HepG2 (cell line): Measurements from ENCODE around the gene IFI35. TPM values are rescaled to one million over a fixed set of nuclear protein-coding genes. Genes with fewer than 3 reads are reported as not detected.

Experiments
- ATAD3A ChIP-seq: sonication (generic); formaldehyde crosslinking; IDR thresholded peaks from 2 replicates; pipeline ENCODE4 v1.4.0; 2020; ENCODE audit warnings: missing genetic modification reagents
- CHD2 ChIP-seq: IDR thresholded peaks from 2 replicates; pipeline ENCODE4 v1.6.1; 2011; ENCODE audit warnings: low read depth, low read length, improper control_type of control experiment
- FOSL2 ChIP-seq: sonication (generic); formaldehyde crosslinking; IDR thresholded peaks from 2 replicates; pipeline ENCODE4 v1.4.0; 2020; ENCODE audit warnings: missing genetic modification reagents
- HCFC1 ChIP-seq: fragments of 150-350 bp; IDR thresholded peaks from 2 replicates; pipeline ENCODE4 v1.6.1; 2014; ENCODE audit warnings: low read depth, low read length
- HMGXB3 ChIP-seq: sonication (generic); formaldehyde crosslinking; IDR thresholded peaks from 2 replicates; pipeline ENCODE4 v1.4.0; 2020; ENCODE audit warnings: missing genetic modification reagents, borderline replicate concordance
- MTA3 ChIP-seq: sonication (generic); formaldehyde crosslinking; IDR thresholded peaks from 2 replicates; pipeline ENCODE4 v1.4.0; 2020; ENCODE audit warnings: missing genetic modification reagents
- NR3C1 ChIP-seq: sonication (generic); formaldehyde crosslinking; IDR thresholded peaks from 2 replicates; pipeline ENCODE4 v1.4.0; 2020; ENCODE audit warnings: missing genetic modification reagents
- SRF ChIP-seq: IDR thresholded peaks from 2 replicates; pipeline ENCODE4 v1.6.1; 2011; ENCODE audit warnings: mild to moderate bottlenecking, low read depth, low read length, moderate library complexity
- SRY ChIP-seq: sonication (generic); formaldehyde crosslinking; IDR thresholded peaks from 2 replicates; pipeline ENCODE4 v1.8.0; 2022; ENCODE audit warnings: mild to moderate bottlenecking, missing genetic modification reagents
- ZFX ChIP-seq: sonication (generic); formaldehyde crosslinking; IDR thresholded peaks from 2 replicates; pipeline ENCODE4 v1.4.0; 2020; ENCODE audit warnings: mild to moderate bottlenecking, low read depth, missing genetic modification reagents, moderate library complexity
- ZKSCAN5 ChIP-seq: sonication (generic); formaldehyde crosslinking; IDR thresholded peaks from 2 replicates; pipeline ENCODE4 v1.5.1; 2020; ENCODE audit warnings: mild to moderate bottlenecking, missing genetic modification reagents
- ZMAT3 ChIP-seq: sonication (generic); formaldehyde crosslinking; conservative IDR thresholded peaks from 2 replicates; pipeline ENCODE4 v1.7.0; 2021; ENCODE audit warnings: missing genetic modification reagents
- ZNF101 ChIP-seq: sonication (generic); formaldehyde crosslinking; IDR thresholded peaks from 2 replicates; pipeline ENCODE4 v1.4.0; 2020; ENCODE audit warnings: mild to moderate bottlenecking, low read depth, missing genetic modification reagents, borderline replicate concordance
- ZNF17 ChIP-seq: sonication (generic); formaldehyde crosslinking; IDR thresholded peaks from 2 replicates; pipeline ENCODE4 v1.5.0; 2020; ENCODE audit warnings: mild to moderate bottlenecking, missing genetic modification reagents
- polyA plus RNA-seq, 8 experiments: library from polyadenylated mRNA; depleted of rRNA in 3 of 8; stranded (reverse) in 7 of 8; unstranded in 1 of 8; fragments of >200 nt; fragmentation: Illumina TruSeq in 4 of 8; extraction: Trizol in 4 of 8; gene quantifications; 2 replicates each; pipeline versions ENCODE4 v1.2.1 to v1.2.3, GENCODE V29; 2011 to 2016; ENCODE audit warnings: low read depth in 4 of 8, missing spikeins in 1 of 8, mixed read lengths in 1 of 8; ENCODE audit not compliant: insufficient read depth in 1 of 8
- total RNA-seq, 5 experiments: library from RNA; depleted of rRNA; stranded (reverse); fragments of >200 nt; fragmentation: Illumina TruSeq; extraction: Trizol; gene quantifications; 2 replicates each; pipeline ENCODE4 v1.2.3, GENCODE V29; 2016; ENCODE audit warnings: low read depth in 1 of 5
- TF ChIP-seq, protein P1 (sequence below): sonication (generic); formaldehyde crosslinking; IDR thresholded peaks from 2 replicates; pipeline ENCODE4 v1.5.1; 2020; ENCODE audit warnings: missing genetic modification reagents, mild to moderate bottlenecking, borderline replicate concordance
- TF ChIP-seq, protein P2 (sequence below): sonication (generic); formaldehyde crosslinking; IDR thresholded peaks from 2 replicates; pipeline ENCODE4 v1.8.0; 2022; ENCODE audit warnings: mild to moderate bottlenecking, missing genetic modification reagents, moderate library complexity
- TF ChIP-seq, protein P3 (sequence below): sonication (generic); formaldehyde crosslinking; IDR thresholded peaks from 2 replicates; pipeline ENCODE4 v1.4.0; 2020; ENCODE audit warnings: missing genetic modification reagents, low read depth, mild to moderate bottlenecking, borderline replicate concordance
- TF ChIP-seq, protein P4 (sequence below): sonication (generic); formaldehyde crosslinking; IDR thresholded peaks from 2 replicates; pipeline ENCODE4 v1.8.1; 2023; ENCODE audit warnings: missing genetic modification reagents, inconsistent platforms, borderline replicate concordance

Gene IFI35
- total and polyA plus RNA-seq, 2 of the 13 experiments (the other 11 are each of a cell fraction or from before 2014, with no cell fraction given): 28.9 to 38.1 TPM

- TF ChIP-seq HMGXB3 (CRISPR knock-in tag) (no peak), ZMAT3 (CRISPR knock-in tag) (no peak; the same call in 1 of the 2 replicates), ZNF17 (CRISPR knock-in tag) (no peak), ZNF101 (CRISPR knock-in tag) (no peak), HCFC1 (no peak), FOSL2 (CRISPR knock-in tag) (no peak), CHD2 (no peak), NR3C1 (CRISPR knock-in tag) (no peak), MTA3 (CRISPR knock-in tag) (no peak), ZKSCAN5 (CRISPR knock-in tag) (no peak), SRY (CRISPR knock-in tag) (no peak), SRF (peak; percentile 95), ZFX (CRISPR knock-in tag) (no peak; the same call in 1 of the 2 replicates), ATAD3A (no peak)
- TF ChIP-seq, protein P1, sequence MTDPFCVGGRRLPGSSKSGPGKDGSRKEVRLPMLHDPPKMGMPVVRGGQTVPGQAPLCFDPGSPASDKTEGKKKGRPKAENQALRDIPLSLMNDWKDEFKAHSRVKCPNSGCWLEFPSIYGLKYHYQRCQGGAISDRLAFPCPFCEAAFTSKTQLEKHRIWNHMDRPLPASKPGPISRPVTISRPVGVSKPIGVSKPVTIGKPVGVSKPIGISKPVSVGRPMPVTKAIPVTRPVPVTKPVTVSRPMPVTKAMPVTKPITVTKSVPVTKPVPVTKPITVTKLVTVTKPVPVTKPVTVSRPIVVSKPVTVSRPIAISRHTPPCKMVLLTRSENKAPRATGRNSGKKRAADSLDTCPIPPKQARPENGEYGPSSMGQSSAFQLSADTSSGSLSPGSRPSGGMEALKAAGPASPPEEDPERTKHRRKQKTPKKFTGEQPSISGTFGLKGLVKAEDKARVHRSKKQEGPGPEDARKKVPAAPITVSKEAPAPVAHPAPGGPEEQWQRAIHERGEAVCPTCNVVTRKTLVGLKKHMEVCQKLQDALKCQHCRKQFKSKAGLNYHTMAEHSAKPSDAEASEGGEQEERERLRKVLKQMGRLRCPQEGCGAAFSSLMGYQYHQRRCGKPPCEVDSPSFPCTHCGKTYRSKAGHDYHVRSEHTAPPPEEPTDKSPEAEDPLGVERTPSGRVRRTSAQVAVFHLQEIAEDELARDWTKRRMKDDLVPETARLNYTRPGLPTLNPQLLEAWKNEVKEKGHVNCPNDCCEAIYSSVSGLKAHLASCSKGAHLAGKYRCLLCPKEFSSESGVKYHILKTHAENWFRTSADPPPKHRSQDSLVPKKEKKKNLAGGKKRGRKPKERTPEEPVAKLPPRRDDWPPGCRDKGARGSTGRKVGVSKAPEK (CRISPR knock-in tag): no peak
- TF ChIP-seq, protein P2, sequence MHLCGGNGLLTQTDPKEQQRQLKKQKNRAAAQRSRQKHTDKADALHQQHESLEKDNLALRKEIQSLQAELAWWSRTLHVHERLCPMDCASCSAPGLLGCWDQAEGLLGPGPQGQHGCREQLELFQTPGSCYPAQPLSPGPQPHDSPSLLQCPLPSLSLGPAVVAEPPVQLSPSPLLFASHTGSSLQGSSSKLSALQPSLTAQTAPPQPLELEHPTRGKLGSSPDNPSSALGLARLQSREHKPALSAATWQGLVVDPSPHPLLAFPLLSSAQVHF (CRISPR knock-in tag): no peak
- TF ChIP-seq, protein P3, sequence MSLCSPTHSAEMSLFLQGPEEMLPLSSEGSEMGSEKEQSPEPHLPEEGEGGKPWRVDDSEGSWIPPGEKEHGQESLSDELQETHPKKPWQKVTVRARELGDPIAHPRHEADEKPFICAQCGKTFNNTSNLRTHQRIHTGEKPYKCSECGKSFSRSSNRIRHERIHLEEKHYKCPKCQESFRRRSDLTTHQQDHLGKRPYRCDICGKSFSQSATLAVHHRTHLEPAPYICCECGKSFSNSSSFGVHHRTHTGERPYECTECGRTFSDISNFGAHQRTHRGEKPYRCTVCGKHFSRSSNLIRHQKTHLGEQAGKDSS (CRISPR knock-in tag): no peak
- TF ChIP-seq, protein P4, sequence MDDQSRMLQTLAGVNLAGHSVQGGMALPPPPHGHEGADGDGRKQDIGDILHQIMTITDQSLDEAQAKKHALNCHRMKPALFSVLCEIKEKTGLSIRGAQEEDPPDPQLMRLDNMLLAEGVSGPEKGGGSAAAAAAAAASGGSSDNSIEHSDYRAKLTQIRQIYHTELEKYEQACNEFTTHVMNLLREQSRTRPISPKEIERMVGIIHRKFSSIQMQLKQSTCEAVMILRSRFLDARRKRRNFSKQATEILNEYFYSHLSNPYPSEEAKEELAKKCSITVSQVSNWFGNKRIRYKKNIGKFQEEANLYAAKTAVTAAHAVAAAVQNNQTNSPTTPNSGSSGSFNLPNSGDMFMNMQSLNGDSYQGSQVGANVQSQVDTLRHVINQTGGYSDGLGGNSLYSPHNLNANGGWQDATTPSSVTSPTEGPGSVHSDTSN (CRISPR knock-in tag): no peak
Measured at GRCh38 chr17:42979511-42980273, 26.9 kb upstream of the IFI35 start, which contains the start of gene PTGES3L (continued).
